ENCODE data around the gene PDE8A. TPM values are rescaled to one million over a fixed set of nuclear protein-coding genes. Genes with fewer than 3 reads are reported as not detected.
A peak's percentile ranks its signal among the peaks of the same experiment; 100 is the strongest.

The PDE8A gene
- total RNA-seq, 1 experiment from 2014 or later: 44.6 TPM

- DNase-seq (ENCODE audit: extremely low read depth, low read depth): no peak
Measured at GRCh38 chr15:84956199-84956598, 25.5 kb upstream of the PDE8A start.

- no peak for DNase-seq (ENCODE audit: extremely low read depth, low read depth)
Measured at GRCh38 chr15:84960391-84961113, 21.1 kb upstream of the PDE8A start.

GRCh38 chr15:84961114-84961452 is 20.6 kb upstream of the PDE8A start:
- DNase-seq (ENCODE audit: extremely low read depth, low read depth): no peak

GRCh38 chr15:84961707-84962106 is 19.9 kb upstream of the PDE8A start:
- DNase-seq (ENCODE audit: extremely low read depth, low read depth): no peak

GRCh38 chr15:84962955-84963354 is 18.7 kb upstream of the PDE8A start:
- no peak for DNase-seq (ENCODE audit: extremely low read depth, low read depth)

- DNase-seq (ENCODE audit: extremely low read depth, low read depth): no peak
Measured at GRCh38 chr15:84967380-84967779, 14.3 kb upstream of the PDE8A start.

- no peak for DNase-seq (ENCODE audit: extremely low read depth, low read depth)
Measured at GRCh38 chr15:84968301-84968700, 13.4 kb upstream of the PDE8A start.

GRCh38 chr15:84969257-84969656 is 12.4 kb upstream of the PDE8A start:
- no peak for DNase-seq (ENCODE audit: extremely low read depth, low read depth)

- DNase-seq (ENCODE audit: extremely low read depth, low read depth): no peak
Measured at GRCh38 chr15:84970843-84971242, 10.8 kb upstream of the PDE8A start.

- DNase-seq (ENCODE audit: extremely low read depth, low read depth): no peak
Measured at GRCh38 chr15:84973492-84974460, 7.9 kb upstream of the PDE8A start.

- no peak for DNase-seq (ENCODE audit: extremely low read depth, low read depth)
Measured at GRCh38 chr15:84975871-84976351, 5.7 kb upstream of the PDE8A start.

GRCh38 chr15:84976746-84977345 is 4.8 kb upstream of the PDE8A start:
- DNase-seq (ENCODE audit: extremely low read depth, low read depth): no peak

GRCh38 chr15:84979651-84980050 is 2.0 kb upstream of the PDE8A start:
- no peak for DNase-seq (ENCODE audit: extremely low read depth, low read depth)

GRCh38 chr15:84980196-84981053 is 1.2 kb upstream of the PDE8A start:
- DNase-seq (ENCODE audit: extremely low read depth, low read depth): peak; percentile 78

GRCh38 chr15:84981054-84981710 is 474 bp upstream of the PDE8A start:
- DNase-seq (ENCODE audit: extremely low read depth, low read depth): peak; percentile 93

- DNase-seq (ENCODE audit: extremely low read depth, low read depth): no peak
Measured at GRCh38 chr15:84982301-84982920, 755 bp downstream of the PDE8A start.

- DNase-seq (ENCODE audit: extremely low read depth, low read depth): no peak
Measured at GRCh38 chr15:84983294-84983693, 1.6 kb downstream of the PDE8A start.

GRCh38 chr15:84983711-84984110 is 2.1 kb downstream of the PDE8A start:
- DNase-seq (ENCODE audit: extremely low read depth, low read depth): no peak

GRCh38 chr15:84985158-84985557 is 3.5 kb downstream of the PDE8A start:
- DNase-seq (ENCODE audit: extremely low read depth, low read depth): no peak

Data from NCI-H460 (cell line).